Measurements from ENCODE around the gene MPL.

Gene MPL

DNA sequence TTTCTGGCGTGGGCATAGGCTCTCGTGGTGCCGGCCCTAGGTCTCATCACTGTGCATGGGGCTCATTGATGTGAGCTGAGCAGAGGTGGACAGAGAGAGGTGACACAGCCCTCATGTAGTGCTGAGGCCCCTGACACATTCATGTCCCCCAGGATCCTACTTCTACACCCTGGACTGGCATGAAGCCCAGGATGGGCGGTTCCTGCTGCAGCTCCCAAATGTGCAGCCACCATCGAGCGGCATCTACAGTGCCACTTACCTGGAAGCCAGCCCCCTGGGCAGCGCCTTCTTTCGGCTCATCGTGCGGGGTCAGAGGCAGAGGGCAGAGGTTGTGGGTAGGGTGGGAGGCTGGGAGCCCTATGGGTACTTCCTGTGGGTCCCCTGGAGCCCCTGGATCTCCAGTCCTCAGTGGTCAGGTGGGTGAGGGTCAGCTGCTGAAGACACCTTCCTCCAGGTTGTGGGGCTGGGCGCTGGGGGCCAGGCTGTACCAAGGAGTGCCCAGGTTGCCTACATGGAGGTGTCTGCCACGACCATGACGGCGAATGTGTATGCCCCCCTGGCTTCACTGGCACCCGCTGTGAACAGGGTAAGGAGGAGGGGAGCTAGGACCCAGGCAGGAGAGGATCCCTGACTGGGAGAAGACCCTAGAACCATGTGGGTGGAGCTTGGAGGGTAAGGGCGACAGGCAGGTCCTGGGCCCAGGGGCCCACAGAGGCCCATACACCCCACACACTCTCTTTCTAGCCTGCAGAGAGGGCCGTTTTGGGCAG lies 30.7 kb upstream of the MPL start:
- no peak for DNase-seq

DNA sequence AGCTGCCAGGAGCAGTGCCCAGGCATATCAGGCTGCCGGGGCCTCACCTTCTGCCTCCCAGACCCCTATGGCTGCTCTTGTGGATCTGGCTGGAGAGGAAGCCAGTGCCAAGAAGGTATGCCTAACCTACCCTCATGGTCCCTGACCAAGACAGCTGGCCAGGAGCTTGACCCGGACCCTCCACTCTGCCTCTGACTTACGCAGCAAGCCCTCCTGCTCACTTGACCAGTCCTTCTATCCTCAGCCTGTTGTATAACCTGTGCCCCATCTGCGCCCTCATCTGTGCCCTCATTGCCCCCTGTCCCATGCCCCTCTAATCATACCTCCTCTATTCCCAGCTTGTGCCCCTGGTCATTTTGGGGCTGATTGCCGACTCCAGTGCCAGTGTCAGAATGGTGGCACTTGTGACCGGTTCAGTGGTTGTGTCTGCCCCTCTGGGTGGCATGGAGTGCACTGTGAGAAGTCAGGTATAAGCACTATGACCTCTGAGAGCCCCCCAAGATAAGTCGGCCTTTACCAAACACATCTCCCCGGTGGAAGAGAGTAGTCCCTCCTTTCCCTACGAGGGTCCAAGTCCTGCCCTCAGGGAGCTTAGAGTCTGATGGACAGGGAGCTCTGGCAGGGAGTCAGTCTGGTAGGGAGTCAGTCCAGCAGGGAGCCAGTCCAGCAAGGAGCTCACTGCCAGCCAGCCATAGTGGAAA lies 30.0 kb upstream of the MPL start:
- no peak for DNase-seq

DNA sequence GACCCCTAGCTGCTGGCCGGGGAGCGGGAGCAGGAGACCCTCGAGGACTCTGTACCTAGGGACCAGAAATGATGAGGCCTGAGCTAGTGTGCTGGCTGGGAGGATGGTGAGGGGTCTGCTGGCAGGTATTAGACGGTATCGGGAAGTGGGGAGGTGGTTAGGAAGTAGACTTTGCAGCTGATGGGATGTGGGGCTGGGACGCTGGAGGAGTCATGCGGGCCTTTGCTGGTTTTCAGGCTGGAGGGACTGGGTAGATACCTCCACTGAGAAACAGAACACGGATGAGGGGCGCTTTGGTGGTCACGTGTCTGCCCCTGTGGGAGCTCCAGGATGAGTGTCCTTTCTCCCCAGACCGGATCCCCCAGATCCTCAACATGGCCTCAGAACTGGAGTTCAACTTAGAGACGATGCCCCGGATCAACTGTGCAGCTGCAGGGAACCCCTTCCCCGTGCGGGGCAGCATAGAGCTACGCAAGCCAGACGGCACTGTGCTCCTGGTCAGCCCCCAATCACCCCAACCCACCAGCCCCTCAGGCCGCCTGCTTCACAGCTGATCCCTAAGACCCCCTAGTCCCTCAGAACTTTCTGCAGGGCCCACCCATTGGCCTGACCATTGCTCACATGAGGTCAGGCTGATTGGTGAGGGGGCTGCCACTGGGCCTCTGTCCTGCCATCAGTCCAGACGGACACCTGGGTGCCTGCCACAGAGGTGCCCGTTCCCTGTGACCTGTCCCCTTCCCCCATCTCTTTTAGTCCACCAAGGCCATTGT lies 28.8 kb upstream of the MPL start:
- no peak for DNase-seq

DNA sequence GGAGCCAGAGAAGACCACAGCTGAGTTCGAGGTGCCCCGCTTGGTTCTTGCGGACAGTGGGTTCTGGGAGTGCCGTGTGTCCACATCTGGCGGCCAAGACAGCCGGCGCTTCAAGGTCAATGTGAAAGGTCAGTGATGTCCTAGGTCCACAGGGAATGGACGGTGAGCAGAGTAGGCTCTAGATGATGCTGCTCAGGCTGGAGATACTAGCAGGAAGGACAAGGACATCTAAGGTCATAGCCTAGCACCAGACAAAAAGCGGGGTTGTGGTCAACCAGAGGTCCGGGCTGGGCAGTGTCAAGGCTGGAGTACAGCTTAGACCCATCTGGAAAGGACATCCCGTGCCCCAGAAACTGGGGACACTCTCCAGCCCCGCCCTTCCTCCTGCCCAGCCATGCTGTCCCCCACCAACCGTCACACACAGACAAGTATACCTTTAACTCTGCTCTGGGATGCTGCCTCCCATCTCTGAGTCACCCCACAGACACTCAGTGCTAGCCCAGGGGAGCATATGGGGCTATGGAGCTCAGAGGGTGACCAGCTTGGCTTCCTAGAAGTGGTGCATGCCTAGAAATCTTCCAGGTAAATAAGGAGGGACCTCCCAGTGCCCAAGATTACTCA lies 28.1 kb upstream of the MPL start:
- no peak for DNase-seq

DNA sequence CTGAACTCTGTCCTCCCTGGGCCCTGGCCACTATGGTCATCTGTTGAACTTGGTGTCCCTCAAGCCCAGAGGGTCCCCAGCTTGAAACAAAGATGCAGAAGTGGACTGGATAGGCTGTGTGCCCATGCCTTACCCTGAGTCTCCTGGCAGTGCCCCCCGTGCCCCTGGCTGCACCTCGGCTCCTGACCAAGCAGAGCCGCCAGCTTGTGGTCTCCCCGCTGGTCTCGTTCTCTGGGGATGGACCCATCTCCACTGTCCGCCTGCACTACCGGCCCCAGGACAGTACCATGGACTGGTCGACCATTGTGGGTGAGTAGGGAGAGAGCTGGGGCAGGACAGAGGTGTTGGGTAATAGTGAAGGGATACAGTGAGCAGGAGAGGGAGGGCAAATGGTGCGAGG lies 26.1 kb upstream of the MPL start:
- DNase-seq: no peak

DNA sequence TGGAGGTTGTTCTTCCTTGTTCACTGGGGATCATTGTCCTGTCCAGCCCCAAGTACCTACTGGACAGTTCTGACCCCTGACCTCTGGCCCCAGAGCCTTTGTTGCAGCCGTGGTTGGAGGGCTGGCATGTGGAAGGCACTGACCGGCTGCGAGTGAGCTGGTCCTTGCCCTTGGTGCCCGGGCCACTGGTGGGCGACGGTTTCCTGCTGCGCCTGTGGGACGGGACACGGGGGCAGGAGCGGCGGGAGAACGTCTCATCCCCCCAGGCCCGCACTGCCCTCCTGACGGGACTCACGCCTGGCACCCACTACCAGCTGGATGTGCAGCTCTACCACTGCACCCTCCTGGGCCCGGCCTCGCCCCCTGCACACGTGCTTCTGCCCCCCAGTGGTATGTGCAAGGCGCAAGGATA lies 25.4 kb upstream of the MPL start:
- DNase-seq: no peak

DNA sequence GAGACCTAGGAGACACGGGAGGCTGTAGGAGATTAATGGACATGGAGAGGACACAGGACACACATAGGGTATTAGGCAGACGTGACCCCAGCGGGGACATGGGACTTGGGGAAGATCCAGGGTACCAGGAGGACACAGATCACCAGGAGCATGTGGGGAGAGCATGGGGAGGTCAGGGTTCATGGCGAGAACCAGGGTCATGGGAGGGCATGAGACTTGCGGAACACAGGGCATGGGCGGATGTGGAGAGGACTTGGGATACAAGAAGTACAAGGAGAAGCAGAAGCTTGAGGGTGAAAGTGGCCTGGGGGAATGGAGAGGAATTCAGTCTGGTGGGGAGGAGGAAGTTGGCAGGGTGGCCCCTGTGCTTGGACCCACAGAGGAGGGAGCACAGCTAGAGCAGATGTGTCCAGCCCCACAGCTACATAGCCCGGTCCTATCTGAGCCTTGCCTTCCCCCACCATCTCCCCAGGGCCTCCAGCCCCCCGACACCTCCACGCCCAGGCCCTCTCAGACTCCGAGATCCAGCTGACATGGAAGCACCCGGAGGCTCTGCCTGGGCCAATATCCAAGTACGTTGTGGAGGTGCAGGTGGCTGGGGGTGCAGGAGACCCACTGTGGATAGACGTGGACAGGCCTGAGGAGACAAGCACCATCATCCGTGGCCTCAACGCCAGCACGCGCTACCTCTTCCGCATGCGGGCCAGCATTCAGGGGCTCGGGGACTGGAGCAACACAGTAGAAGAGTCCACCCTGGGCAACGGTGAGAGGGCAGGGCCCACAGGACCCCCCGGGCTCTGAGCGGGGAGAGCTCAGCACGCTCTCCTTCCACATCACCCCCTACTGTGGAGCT lies 24.7 kb upstream of the MPL start:
- no peak for DNase-seq

DNA sequence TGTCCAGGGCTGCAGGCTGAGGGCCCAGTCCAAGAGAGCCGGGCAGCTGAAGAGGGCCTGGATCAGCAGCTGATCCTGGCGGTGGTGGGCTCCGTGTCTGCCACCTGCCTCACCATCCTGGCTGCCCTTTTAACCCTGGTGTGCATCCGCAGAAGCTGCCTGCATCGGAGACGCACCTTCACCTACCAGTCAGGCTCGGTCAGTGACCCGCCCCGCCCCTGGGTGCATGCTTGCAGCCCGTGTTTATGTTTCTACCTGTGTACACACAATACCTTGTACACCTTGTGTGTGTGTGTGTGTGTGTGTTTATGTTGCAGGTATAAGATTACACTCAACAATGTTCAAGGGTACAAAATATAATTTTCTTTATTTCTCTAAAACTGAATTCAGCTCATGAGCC lies 23.8 kb upstream of the MPL start:
- no peak for DNase-seq

DNA sequence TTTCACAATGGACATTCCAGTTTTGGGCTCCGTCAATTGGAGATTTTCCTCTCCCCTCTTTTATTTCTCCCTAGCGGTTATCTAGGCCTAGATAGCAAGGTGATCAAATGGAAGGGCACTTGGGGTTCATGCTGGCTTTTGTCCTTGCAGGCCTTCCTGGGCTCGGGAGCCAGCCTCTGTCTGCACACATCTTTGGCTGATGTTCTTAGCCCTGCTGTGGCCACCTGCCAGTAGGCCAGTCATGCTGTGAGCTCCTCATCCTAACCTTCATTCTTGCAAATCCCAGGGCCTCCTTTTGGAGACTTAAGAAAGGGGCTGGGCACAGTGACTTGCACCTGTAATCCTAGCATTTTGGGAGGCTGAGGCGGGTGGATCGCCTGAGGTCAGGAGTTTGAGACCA lies 23.4 kb upstream of the MPL start:
- DNase-seq: no peak

DNA sequence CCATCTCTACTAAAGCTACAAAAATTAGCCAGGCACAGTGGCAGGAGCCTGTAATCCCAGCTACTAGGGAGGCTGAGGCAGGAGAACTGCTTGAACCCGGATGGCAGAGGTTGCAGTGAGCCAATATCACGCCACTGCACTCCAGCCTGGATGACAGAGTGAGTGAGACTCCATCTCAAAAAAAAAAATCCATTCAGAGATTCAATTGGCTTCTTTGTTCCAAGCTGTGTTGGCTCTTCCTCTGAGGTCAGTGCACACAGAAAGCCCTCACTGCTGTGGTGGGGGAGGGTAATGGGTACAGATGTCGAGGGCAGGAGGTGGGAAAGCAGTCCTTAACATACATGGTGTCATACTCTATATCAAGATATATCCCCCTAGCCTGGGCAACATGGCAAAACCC lies 22.1 kb upstream of the MPL start:
- DNase-seq: no peak

DNA sequence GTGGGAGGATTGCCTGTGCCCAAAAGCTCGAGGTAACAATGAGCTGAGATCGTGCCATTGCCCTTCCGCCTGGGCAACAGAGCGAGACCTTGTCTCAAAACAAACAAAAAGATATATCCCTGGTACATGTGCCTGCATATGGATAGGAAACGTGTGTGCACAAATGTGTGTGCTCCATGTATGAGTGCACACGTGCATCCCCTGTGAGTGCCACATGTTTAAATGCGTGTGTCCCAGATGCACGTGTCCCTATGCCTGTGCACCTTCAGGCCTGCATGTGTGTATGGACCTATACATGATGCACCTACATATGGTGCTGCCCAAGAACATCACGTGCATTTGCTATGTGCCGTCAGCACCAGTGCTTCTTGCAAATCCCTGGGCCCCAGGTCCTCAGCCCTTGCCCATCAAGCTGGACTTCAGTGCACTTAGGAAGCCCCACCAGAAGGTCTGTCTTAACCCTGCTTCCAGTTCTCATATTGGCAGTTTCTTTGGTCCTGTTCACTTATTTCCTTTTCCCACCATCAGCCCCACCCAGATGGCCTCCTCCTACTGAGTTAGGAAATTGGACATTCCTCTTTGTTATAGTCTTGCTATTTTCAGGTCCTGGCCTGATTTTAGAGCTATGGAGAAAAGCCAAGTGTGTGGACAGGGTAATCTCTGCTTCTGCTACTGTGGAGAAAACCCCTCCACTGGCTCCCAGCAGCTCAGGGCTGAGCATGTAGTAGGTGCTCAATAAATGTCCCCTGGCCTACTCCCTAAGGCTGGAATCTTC lies 21.5 kb upstream of the MPL start:
- DNase-seq: no peak

DNA sequence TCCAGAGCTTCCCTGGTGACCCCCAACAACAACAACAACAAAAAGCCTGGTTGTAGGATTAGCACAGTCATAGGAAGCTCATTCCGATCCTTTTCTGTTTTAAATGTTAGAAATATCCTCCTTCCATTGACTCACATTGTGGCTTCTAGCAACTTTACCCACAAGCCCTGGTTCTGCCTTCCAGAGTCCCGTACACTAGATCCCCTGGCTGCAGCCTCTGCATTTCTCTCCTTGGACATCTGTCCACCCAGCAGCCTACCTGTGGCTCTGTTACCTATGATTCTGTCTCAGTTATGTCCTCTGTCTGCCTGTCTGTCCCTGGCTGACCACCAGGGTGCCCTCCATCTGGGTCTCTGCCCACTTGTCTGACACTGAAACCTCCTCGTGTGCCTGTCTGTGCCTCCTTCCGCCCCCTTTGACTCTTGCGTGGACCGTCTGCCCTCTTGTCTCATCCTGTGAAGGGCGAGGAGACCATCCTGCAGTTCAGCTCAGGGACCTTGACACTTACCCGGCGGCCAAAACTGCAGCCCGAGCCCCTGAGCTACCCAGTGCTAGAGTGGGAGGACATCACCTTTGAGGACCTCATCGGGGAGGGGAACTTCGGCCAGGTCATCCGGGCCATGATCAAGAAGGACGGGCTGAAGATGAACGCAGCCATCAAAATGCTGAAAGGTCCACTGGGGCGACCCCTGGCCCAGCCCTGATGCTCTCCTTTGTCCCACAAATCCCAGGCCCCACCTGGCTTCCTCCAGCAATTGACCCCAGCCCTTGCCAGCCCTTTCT lies 20.7 kb upstream of the MPL start:
- no peak for DNase-seq

DNA sequence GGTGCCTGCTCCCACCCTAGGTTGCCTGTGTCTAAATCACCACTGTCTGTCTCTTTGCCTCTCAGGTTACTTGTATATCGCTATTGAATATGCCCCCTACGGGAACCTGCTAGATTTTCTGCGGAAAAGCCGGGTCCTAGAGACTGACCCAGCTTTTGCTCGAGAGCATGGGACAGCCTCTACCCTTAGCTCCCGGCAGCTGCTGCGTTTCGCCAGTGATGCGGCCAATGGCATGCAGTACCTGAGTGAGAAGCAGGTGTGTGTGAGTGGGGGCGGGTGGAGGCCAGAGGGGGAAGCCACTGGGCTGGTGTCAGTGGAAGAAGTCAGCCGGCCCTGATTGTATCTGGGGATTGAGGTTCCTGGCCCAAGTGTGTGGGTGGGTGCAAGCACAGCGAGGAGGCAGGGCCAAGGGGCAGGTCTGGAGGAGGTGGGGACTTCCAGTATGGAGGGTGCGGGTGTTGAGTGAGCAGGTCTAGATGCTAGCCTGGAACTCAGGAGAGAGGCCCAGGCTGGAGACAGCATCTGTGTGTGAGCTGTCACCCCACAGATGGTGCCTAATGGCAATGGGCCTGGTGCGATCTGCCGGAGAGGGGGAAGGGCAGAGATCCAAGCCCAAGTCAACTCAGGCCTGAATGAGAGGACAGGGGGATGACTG lies 19.7 kb upstream of the MPL start:
- DNase-seq: no peak

DNA sequence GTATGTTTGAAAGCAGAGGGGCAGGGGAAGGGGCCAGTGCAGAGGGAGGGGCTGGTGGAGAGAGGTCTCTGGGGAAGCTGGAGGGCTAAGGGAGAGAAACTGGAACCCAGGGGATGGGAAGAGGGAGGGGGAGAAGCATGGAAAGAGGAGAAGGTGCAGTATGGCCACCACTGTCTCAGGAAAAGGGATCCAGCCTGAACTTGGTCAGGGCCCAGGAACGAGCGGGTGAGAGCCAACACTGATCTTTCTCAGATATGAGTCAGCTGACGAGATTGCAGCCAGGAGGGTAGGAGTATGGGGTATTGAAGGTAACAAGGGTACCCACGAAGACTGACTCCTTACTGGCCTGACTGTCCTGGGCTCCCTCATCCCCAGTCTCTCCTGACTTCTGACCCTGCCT lies 18.8 kb upstream of the MPL start:
- no peak for DNase-seq

DNA sequence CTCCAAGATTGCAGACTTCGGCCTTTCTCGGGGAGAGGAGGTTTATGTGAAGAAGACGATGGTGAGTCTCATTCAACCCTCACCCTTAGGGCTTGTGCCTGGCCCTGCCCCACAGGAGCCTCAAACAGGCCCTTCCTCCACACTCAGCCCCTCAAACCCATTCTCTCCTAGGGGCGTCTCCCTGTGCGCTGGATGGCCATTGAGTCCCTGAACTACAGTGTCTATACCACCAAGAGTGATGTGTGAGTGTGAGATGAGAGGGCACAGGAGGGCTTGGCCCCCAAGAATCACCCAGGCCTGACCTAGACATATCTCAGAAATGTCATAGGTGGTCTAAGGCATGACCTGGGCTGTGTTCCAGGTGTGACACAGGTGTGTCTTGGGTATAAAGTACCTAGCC lies 18.3 kb upstream of the MPL start:
- no peak for DNase-seq

DNA sequence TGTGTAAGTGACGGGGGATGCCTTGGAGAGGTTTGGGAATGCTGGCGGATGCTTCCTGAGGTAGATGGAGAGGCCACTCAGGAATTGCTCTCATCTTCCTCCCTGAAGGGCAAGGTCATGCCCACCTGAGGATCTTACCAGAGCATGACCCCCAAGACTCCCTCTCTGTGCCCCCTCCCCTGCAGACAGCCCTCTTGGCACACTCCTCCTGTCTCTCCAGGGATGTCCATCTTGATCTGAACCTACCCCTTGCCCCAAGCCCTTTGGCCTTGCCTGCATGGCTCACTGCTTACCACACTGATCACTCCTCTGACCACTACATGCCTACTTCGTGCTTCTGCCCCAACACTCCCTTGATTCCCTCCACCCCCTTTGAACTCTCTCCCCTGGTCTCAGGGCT lies 17.9 kb upstream of the MPL start:
- DNase-seq: no peak

DNA sequence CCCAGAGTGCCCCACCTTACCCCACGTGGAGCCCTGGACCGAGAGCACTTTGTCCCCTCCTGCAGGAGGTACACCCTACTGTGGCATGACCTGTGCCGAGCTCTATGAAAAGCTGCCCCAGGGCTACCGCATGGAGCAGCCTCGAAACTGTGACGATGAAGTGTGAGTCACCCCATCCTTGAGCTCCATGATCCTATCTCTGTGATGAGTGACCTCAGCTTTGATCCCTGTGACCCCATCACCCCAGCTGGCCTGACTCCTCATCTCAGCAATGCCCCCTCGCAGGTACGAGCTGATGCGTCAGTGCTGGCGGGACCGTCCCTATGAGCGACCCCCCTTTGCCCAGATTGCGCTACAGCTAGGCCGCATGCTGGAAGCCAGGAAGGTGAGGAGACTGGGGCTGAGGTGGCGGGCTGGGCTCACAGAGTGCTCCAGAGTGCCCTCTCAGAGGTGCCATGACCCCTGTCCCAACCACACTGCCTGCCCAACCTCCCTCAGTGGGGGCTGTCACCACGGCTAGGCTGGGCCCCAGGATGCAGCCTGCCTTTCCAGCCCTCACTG lies 16.2 kb upstream of the MPL start:
- no peak for DNase-seq

DNA sequence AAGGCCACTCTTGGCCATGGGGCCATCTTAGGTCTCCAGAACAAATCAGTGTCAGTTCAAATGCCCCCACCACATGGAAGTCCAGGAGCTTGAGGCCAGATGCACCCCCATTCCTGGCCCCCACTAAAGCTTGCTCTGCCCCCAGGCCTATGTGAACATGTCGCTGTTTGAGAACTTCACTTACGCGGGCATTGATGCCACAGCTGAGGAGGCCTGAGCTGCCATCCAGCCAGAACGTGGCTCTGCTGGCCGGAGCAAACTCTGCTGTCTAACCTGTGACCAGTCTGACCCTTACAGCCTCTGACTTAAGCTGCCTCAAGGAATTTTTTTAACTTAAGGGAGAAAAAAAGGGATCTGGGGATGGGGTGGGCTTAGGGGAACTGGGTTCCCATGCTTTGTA lies 15.1 kb upstream of the MPL start:
- DNase-seq: no peak

DNA sequence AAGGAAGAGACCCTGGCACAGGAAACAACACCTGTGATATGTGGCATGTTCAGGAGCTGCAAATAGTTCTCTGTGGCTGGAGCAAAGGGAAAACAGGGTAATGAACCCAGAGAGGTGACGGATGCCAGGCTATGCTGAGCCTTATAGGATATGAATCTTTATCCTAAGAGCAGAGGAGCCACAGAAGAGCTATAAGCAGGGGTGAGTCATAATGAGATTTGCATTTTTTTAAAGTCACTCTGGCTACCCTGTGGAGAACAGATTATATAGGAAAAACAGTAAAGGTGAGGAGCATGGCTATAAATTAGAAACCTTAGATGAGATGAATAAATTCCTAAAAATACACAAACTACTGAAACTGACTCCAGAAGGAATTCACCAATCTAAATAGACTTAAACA lies 12.8 kb upstream of the MPL start:
- DNase-seq: no peak

DNA sequence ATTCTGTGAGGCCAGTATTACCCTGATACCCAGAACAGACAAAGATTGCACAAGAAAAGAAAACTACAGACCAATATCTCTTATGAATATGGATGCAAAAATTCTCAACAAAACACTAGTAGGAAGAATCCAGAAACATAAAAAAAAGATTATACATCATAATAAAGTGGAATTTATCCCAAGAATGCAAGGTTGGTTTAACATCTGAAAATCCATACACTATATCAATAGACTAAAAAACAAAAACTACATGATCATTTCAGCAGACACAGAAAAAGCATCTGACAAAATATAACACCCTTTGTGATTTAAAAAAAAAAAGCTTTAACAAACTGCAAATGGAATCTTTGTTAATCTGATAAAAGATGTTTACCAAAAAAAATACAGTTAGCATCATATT lies 12.2 kb upstream of the MPL start:
- DNase-seq: no peak
